Mesenchymal stem cell (in vitro differentiated cells and primary cell): Measurements from ENCODE around the gene NLGN4X.

Source experiments
- DNase-seq: peaks from one replicate; pipeline ENCODE4 v3.0.0-alpha.2; 2013
- H2AFZ ChIP-seq: one replicate; pipeline ENCODE4 v1.6.1; 2013; ENCODE audit warnings: low read depth, mild to moderate bottlenecking, control low read depth, inconsistent platforms, low read length, moderate library complexity
- H2AK5ac ChIP-seq: 2 replicates; pipeline ENCODE4 v1.6.1; 2013; ENCODE audit warnings: low read length, moderate library complexity, mild to moderate bottlenecking, inconsistent platforms; ENCODE audit not compliant: severe bottlenecking
- H2BK120ac ChIP-seq: one replicate; pipeline ENCODE4 v1.6.1; 2013; ENCODE audit warnings: low read depth, mild to moderate bottlenecking, inconsistent platforms, low read length, moderate library complexity
- H2BK12ac ChIP-seq, 2 experiments: one replicate each; pipeline ENCODE4 v1.6.1; 2013; ENCODE audit warnings: inconsistent platforms in 2 of 2, low read length in 2 of 2, mild to moderate bottlenecking in 2 of 2, moderate library complexity in 2 of 2, control low read depth in 1 of 2
- H2BK15ac ChIP-seq: one replicate; pipeline ENCODE4 v1.6.1; 2013; ENCODE audit warnings: mild to moderate bottlenecking, low read depth, inconsistent platforms; ENCODE audit not compliant: poor library complexity, severe bottlenecking
- H2BK5ac ChIP-seq: 2 replicates; pipeline ENCODE4 v1.6.1; 2013; ENCODE audit warnings: low read depth, mild to moderate bottlenecking, low read length, control low read depth, inconsistent platforms; ENCODE audit not compliant: poor library complexity, severe bottlenecking
- H3K14ac ChIP-seq, 2 experiments: one replicate each; pipeline ENCODE4 v1.6.1; 2013; ENCODE audit warnings: inconsistent platforms in 2 of 2, low read length in 2 of 2, control low read depth in 1 of 2, mild to moderate bottlenecking in 1 of 2, moderate library complexity in 1 of 2
- H3K18ac ChIP-seq, 2 experiments: one replicate each; pipeline ENCODE4 v1.6.1; 2013; ENCODE audit warnings: inconsistent platforms in 2 of 2, low read length in 2 of 2, control low read depth in 1 of 2, low read depth in 1 of 2, mild to moderate bottlenecking in 1 of 2
- H3K23ac ChIP-seq, 2 experiments: one replicate each; pipeline ENCODE4 v1.6.1; 2013; ENCODE audit warnings: inconsistent platforms in 2 of 2, low read length in 2 of 2, mild to moderate bottlenecking in 2 of 2, moderate library complexity in 2 of 2, control low read depth in 1 of 2
- H3K27ac ChIP-seq: 2 replicates; pipeline ENCODE4 v1.5.1; 2013; ENCODE audit warnings: mild to moderate bottlenecking, moderate library complexity, low read length, control low read depth, inconsistent platforms; ENCODE audit not compliant: poor library complexity, severe bottlenecking
- H3K27me3 ChIP-seq, 2 experiments: 2 replicates each; pipeline versions ENCODE4 v1.6.1 to v1.7.0; 2013; ENCODE audit warnings: low read length in 2 of 2, mild to moderate bottlenecking in 2 of 2, moderate library complexity in 2 of 2, control low read depth in 1 of 2, inconsistent platforms in 1 of 2; ENCODE audit not compliant: control insufficient read depth in 1 of 2, insufficient read depth in 1 of 2
- H3K36me3 ChIP-seq, 2 experiments: 2 replicates each; pipeline versions ENCODE4 v1.6.1 to v1.7.0; 2013; ENCODE audit warnings: low read length in 2 of 2, control low read depth in 1 of 2, inconsistent platforms in 1 of 2, low read depth in 1 of 2, mild to moderate bottlenecking in 1 of 2; ENCODE audit not compliant: insufficient read depth in 2 of 2, control insufficient read depth in 1 of 2
- H3K4ac ChIP-seq, 2 experiments: one replicate each; pipeline ENCODE4 v1.6.1; 2013; ENCODE audit warnings: inconsistent platforms in 2 of 2, low read length in 2 of 2, mild to moderate bottlenecking in 2 of 2, moderate library complexity in 2 of 2, control low read depth in 1 of 2, low read depth in 1 of 2
- H3K4me1 ChIP-seq: 2 replicates; pipeline ENCODE4 v1.6.1; 2013; ENCODE audit warnings: low read depth, low read length, control low read depth; ENCODE audit not compliant: control insufficient read depth, insufficient read depth
- H3K4me2 ChIP-seq: 2 replicates; pipeline ENCODE4 v1.6.1; 2013; ENCODE audit warnings: low read length, mild to moderate bottlenecking, inconsistent platforms; ENCODE audit not compliant: poor library complexity, severe bottlenecking
- H3K4me3 ChIP-seq, 2 experiments: 2 replicates each; pipeline versions ENCODE4 v1.5.1 to v1.7.0; 2013; ENCODE audit warnings: low read length in 2 of 2, mild to moderate bottlenecking in 2 of 2, control low read depth in 1 of 2, low read depth in 1 of 2; ENCODE audit not compliant: insufficient read depth in 1 of 2
- H3K79me1 ChIP-seq: replicated peaks from 2 replicates; pipeline ENCODE4 v1.6.1; 2013; ENCODE audit warnings: mild to moderate bottlenecking, control low read depth, low read length, inconsistent platforms; ENCODE audit not compliant: poor library complexity, severe bottlenecking
- H3K9ac ChIP-seq: 2 replicates; pipeline ENCODE4 v1.7.0; 2013; ENCODE audit warnings: mild to moderate bottlenecking, low read length, moderate library complexity
- H3K9me3 ChIP-seq: 2 replicates; pipeline ENCODE4 v1.7.0; 2013; ENCODE audit warnings: mild to moderate bottlenecking, low read length; ENCODE audit not compliant: control insufficient read depth
- H4K8ac ChIP-seq: one replicate; pipeline ENCODE4 v1.6.1; 2013; ENCODE audit warnings: inconsistent platforms, mild to moderate bottlenecking, low read length, moderate library complexity
- H4K91ac ChIP-seq: one replicate; pipeline ENCODE4 v1.6.1; 2013; ENCODE audit warnings: mild to moderate bottlenecking, low read length, inconsistent platforms
- WGBS: methylation state at CpG from one replicate; pipeline ENCODE4 v1.1.7; 2013; ENCODE audit warnings: mixed read lengths; 5-methylcytosine and 5-hydroxymethylcytosine counted together

NLGN4X gene

DNA sequence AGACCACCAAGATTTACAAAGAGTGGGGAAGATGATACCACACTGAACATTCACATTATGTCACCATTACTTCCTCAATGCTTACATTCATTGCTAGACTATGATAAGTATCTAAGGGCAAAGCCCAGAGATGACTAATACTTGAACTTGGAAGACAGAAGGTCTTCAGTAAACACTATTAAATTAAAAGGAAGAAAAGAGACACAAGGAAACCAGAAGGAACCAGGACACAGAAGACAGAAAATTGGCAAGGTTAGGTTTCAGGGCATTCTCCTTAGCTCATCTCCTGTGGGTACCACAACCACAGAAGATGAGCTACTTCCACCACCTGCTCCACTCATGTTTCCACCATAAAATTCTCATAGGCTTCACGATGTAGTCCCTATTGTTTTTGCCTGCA, 64.9 kb downstream of the NLGN4X start:
- H2BK5ac ChIP-seq: no peak overlapping the region
- no peak overlapping the region for H3K23ac ChIP-seq
- no peak for DNase-seq
- H2BK120ac ChIP-seq: no peak overlapping the region
- H3K4me2 ChIP-seq: no peak overlapping the region
- no peaks in the 10 kb centered on the region for H3K9me3 ChIP-seq
- no peak overlapping the region for H2AFZ ChIP-seq
- H3K4ac ChIP-seq: no peak overlapping the region
- H2BK15ac ChIP-seq: no peak overlapping the region
- no peak overlapping the region for H4K91ac ChIP-seq
- no CpG with 5 or more reads among the region's 1 CpG for WGBS
- H3K27ac ChIP-seq: no peak overlapping the region
- no peak overlapping the region for H3K4me3 ChIP-seq
- H4K8ac ChIP-seq: no peak overlapping the region
- H3K14ac ChIP-seq: no peak overlapping the region
- H2AK5ac ChIP-seq: no peak overlapping the region
- H3K36me3 ChIP-seq: no peaks in the 10 kb centered on the region
- no peak overlapping the region for H3K18ac ChIP-seq
- H3K9ac ChIP-seq: no peak overlapping the region
- no peaks in the 10 kb centered on the region for H3K27me3 ChIP-seq
- H2BK12ac ChIP-seq: no peak overlapping the region
- peaks cover 1% of the 10 kb centered on the region for H3K4me1 ChIP-seq
- H3K79me1 ChIP-seq: peaks cover 2% of the 10 kb centered on the region

DNA sequence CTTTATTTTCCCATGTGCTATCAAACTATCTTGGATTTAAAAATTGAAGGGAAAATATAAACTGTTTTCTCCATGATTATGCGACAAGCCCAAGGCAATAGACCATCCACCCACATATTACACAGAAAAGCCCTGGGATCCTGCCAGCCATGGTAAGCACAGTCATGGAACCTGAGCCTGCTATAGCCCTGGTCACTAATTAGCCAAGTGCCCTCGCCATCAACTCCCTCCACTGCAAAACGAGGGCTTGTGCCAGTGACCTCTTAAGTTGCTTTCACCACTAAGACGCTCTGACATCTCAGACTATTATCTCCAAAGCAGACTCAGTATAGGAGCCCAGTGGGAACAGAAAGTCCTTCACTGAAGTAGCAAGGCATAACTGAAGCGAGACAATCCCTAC, 69.2 kb downstream of the NLGN4X start:
- Histone ChIP-seq H2BK120ac (no peak overlapping the region), H2AFZ (no peak overlapping the region), H2BK5ac (no peak overlapping the region), H3K9me3 (peaks cover 11% of the 10 kb centered on the region), H4K8ac (no peak overlapping the region), H2BK15ac (no peak overlapping the region), H2AK5ac (no peak overlapping the region), H3K23ac (no peak overlapping the region), H3K9ac (no peak overlapping the region), H3K79me1 (no peaks in the 10 kb centered on the region), H3K27me3 (no peaks in the 10 kb centered on the region), H3K14ac (no peak overlapping the region), H3K4me1 (peaks cover 1% of the 10 kb centered on the region), H3K36me3 (no peaks in the 10 kb centered on the region), H3K18ac (no peak overlapping the region), H2BK12ac (no peak overlapping the region), H3K4me3 (no peak overlapping the region), H3K4me2 (no peak overlapping the region), H3K4ac (no peak overlapping the region), H3K27ac (no peak overlapping the region), H4K91ac (no peak overlapping the region)
- no peak for DNase-seq
- WGBS: 68% methylated on average over 4 of the region's 5 CpGs

DNA sequence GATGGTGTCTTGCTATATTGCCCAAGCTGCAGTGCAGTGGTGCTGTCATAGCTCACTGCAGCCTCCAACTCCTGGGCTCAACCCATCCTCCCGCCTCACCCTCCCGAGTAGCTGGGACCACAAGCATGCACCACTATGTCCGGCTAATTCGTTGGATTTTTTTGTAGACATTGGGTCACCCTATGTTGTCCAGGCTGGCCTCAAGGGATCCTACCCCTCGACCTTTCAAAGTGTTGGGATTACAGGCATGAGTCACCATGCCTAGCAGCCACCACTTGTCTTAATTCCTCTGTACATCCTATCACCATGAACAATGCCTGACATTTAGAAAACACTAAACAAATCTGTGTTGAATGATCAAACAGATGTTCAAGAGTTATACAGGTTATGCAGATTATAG, 76.7 kb downstream of the NLGN4X start:
- H3K9ac ChIP-seq: no peak overlapping the region
- H3K14ac ChIP-seq: no peak overlapping the region
- peaks cover 12% of the 10 kb centered on the region for H3K9me3 ChIP-seq
- no peak overlapping the region for H2BK120ac ChIP-seq
- no peaks in the 10 kb centered on the region for H3K4me1 ChIP-seq
- no peak overlapping the region for H3K18ac ChIP-seq
- no peak overlapping the region for H4K8ac ChIP-seq
- no peak overlapping the region for H3K4ac ChIP-seq
- H3K27ac ChIP-seq: no peak overlapping the region
- H2BK5ac ChIP-seq: no peak overlapping the region
- H3K36me3 ChIP-seq: peaks cover 0 to 3% of the 10 kb centered on the region in 2 experiments
- H2AK5ac ChIP-seq: no peak overlapping the region
- no peak for DNase-seq
- no peak overlapping the region for H3K23ac ChIP-seq
- no peaks in the 10 kb centered on the region for H3K79me1 ChIP-seq
- 35% methylated on average over 4 of the region's 5 CpGs for whole genome bisulfite sequencing
- no peaks in the 10 kb centered on the region for H3K27me3 ChIP-seq
- no peak overlapping the region for H3K4me3 ChIP-seq
- no peak overlapping the region for H2BK15ac ChIP-seq
- H2BK12ac ChIP-seq: no peak overlapping the region
- H3K4me2 ChIP-seq: no peak overlapping the region
- no peak overlapping the region for H4K91ac ChIP-seq
- H2AFZ ChIP-seq: no peak overlapping the region

- 95% methylated on average over 3 of the region's 6 CpGs for WGBS
- Histone ChIP-seq H2BK12ac (no peak overlapping the region), H3K4me2 (no peak overlapping the region), H3K27me3 (no peaks in the 10 kb centered on the region), H3K4me1 (no peaks in the 10 kb centered on the region), H3K79me1 (no peaks in the 10 kb centered on the region), H4K91ac (no peak overlapping the region), H2BK120ac (no peak overlapping the region), H2AFZ (no peak overlapping the region), H3K14ac (no peak overlapping the region), H3K4me3 (no peak overlapping the region), H2BK5ac (no peak overlapping the region), H3K18ac (no peak overlapping the region), H3K9ac (no peak overlapping the region), H3K9me3 (peaks cover 8% of the 10 kb centered on the region), H3K27ac (no peak overlapping the region), H2BK15ac (no peak overlapping the region), H3K23ac (no peak overlapping the region), H3K4ac (no peak overlapping the region), H2AK5ac (no peak overlapping the region), H3K36me3 (peaks cover 0 to 3% of the 10 kb centered on the region in 2 experiments), H4K8ac (no peak overlapping the region)
- DNase-seq: no peak
Measured at GRCh38 chrX:6149060-6149872, 79.4 kb downstream of the NLGN4X start.
